Activated gamma-delta T cell treated with anti-CD3 and anti-CD28 coated beads, Interleukin-2, amount 50 U/mL, for 16 hours (primary cell): Measurements from ENCODE around the gene SHISA9.

Experiments used
- DNase-seq: peaks from one replicate; pipeline ENCODE4 v3.0.0-alpha.2; 2020; ENCODE audit warnings: low read depth

Gene SHISA9

GRCh38 chr16:13120557-13120956 lies 219.2 kb downstream of the SHISA9 start:
- no peak for DNase-seq

- no peak for DNase-seq
Observed at GRCh38 chr16:13123991-13124390, 222.6 kb downstream of the SHISA9 start.

- no peak for DNase-seq
Observed at GRCh38 chr16:13127144-13127543, 225.7 kb downstream of the SHISA9 start.

GRCh38 chr16:13130586-13130985 lies 229.2 kb downstream of the SHISA9 start:
- no peak for DNase-seq

GRCh38 chr16:13134836-13135235 lies 233.4 kb downstream of the SHISA9 start:
- DNase-seq: no peak

GRCh38 chr16:13136901-13137300 lies 235.5 kb downstream of the SHISA9 start:
- no peak for DNase-seq

- DNase-seq: no peak
Observed at GRCh38 chr16:13138528-13138927, 237.1 kb downstream of the SHISA9 start.

GRCh38 chr16:13139661-13140241 lies 238.4 kb downstream of the SHISA9 start:
- DNase-seq: no peak

GRCh38 chr16:13143551-13143950 lies 242.2 kb downstream of the SHISA9 start:
- no peak for DNase-seq

- no peak for DNase-seq
Observed at GRCh38 chr16:13146829-13147228, 245.4 kb downstream of the SHISA9 start.

- no peak for DNase-seq
Observed at GRCh38 chr16:13148294-13148693, 246.9 kb downstream of the SHISA9 start.

- no peak for DNase-seq
Observed at GRCh38 chr16:13148836-13149235, 247.4 kb downstream of the SHISA9 start.

GRCh38 chr16:13150181-13150885 lies 248.9 kb downstream of the SHISA9 start:
- no peak for DNase-seq

- DNase-seq: no peak
Observed at GRCh38 chr16:13153696-13154095, 252.3 kb downstream of the SHISA9 start.

- DNase-seq: no peak
Observed at GRCh38 chr16:13154799-13155198, 253.4 kb downstream of the SHISA9 start.

- no peak for DNase-seq
Observed at GRCh38 chr16:13155377-13155776, 254.0 kb downstream of the SHISA9 start.

GRCh38 chr16:13155780-13156179 lies 254.4 kb downstream of the SHISA9 start:
- no peak for DNase-seq

- no peak for DNase-seq
Observed at GRCh38 chr16:13157082-13157481, 255.7 kb downstream of the SHISA9 start.

- DNase-seq: no peak
Observed at GRCh38 chr16:13158427-13158826, 257.0 kb downstream of the SHISA9 start.

GRCh38 chr16:13165024-13165423 lies 263.6 kb downstream of the SHISA9 start:
- DNase-seq: no peak

- DNase-seq: no peak
Observed at GRCh38 chr16:13168091-13168572, 266.7 kb downstream of the SHISA9 start.

- no peak for DNase-seq
Observed at GRCh38 chr16:13171313-13171712, 269.9 kb downstream of the SHISA9 start.

GRCh38 chr16:13176711-13177110 lies 275.3 kb downstream of the SHISA9 start:
- DNase-seq: no peak

GRCh38 chr16:13178318-13178717 lies 276.9 kb downstream of the SHISA9 start:
- DNase-seq: no peak
